Brain microvascular endothelial cell (primary cell): ENCODE results near the gene SPATS1.
"Not testable (repeated sequence)": the region's sequence is repeated elsewhere in the genome, so short reads cannot be mapped to it uniquely, and the experiment has no call there.

Experiments used
- DNase-seq: peaks from one replicate; pipeline ENCODE4 v3.0.0-alpha.2; 2020
- H3K27ac ChIP-seq: fragments of 250-450 bp; sonication (Bioruptor Pico); 2 replicates; pipeline ENCODE4 v1.5.1; 2020; ENCODE audit warnings: mild to moderate bottlenecking, moderate library complexity
- H3K27me3 ChIP-seq: fragments of 250-450 bp; sonication (Bioruptor Pico); replicated peaks from 2 replicates; pipeline ENCODE4 v1.5.1; 2020; ENCODE audit warnings: mild to moderate bottlenecking
- H3K36me3 ChIP-seq: fragments of 250-450 bp; sonication (Bioruptor Pico); replicated peaks from 2 replicates; pipeline ENCODE4 v1.5.1; 2020; ENCODE audit warnings: mild to moderate bottlenecking
- H3K4me3 ChIP-seq: 2 replicates; pipeline ENCODE4 v1.5.1; 2011; ENCODE audit warnings: low read depth, mild to moderate bottlenecking, control low read depth, low read length, moderate library complexity
- CTCF ChIP-seq: IDR thresholded peaks from 2 replicates; pipeline ENCODE4 v1.5.1; 2011; ENCODE audit warnings: low read depth, mild to moderate bottlenecking, moderate library complexity, low read length, control low read depth, inconsistent platforms; ENCODE audit errors: missing control alignments
- in situ Hi-C: cut with HindIII; loops from 2 replicates; pipeline ENCODE4 v1.10.0; 2017; ENCODE audit warnings: low sequenced_read_pairs, low pct_ligation_motif_present

The SPATS1 gene

DNA sequence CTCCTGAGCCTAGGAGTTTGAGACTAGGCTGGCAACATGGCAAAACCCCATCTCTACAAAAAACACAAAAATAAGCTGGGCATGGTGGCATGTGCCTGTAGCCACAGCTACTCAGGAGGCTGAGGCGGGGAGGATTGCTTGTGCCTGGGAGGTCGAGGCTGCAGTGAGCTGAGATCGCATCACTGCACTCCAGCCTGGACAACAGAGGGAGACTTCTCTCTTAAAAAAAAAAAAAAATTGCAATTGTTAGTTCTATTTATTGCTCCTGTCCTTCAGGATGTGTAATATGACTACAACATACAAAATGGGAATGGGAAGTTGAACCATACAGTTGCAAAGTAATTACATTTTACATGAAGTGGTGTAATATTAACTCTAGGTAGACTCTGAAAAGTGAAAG is 21.2 kb upstream of the SPATS1 start:
- H3K27me3 ChIP-seq, result peaks cover 6% of the 10 kb centered on the region

GRCh38 chr6:44327096-44327495 is 15.4 kb upstream of the SPATS1 start:
- no peaks in the 10 kb centered on the region for H3K36me3 ChIP-seq
- no peak overlapping the region for H3K27ac ChIP-seq
- DNase-seq, result no peak
- no peak overlapping the region for H3K4me3 ChIP-seq
- peaks cover 29% of the 10 kb centered on the region for H3K27me3 ChIP-seq
- no peak for TF ChIP-seq CTCF
- in situ Hi-C loops, result no loop called here

More for the DNA sequence above, 21.2 kb upstream of the SPATS1 start:
- DNase-seq, result no peak
- H3K4me3 ChIP-seq, result no peak overlapping the region
- no peak overlapping the region for H3K27ac ChIP-seq
- in situ Hi-C loops, result no loop called here
- no peak for TF ChIP-seq CTCF
- H3K36me3 ChIP-seq, result no peaks in the 10 kb centered on the region

DNA sequence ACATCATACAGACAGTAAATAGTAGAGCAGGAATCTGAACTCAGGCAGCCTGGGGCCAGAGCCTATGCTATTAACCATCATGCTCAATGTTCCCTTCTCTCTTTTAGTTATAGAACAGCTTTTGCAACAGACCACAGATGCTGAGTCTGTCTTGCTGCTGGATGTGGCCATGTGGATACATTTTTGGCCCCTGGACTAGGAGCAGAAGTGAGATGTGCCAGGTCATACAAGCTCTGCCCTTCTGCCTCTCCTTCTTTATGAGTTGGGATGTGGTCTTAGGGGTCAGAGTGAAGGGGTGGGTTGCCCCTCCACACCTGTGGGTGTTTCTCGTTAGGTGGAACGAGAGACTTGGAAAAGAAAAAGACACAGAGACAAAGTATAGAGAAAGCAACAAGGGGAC is 14.7 kb upstream of the SPATS1 start:
- H3K4me3 ChIP-seq, result no peak overlapping the region
- in situ Hi-C loops, result no loop called here
- H3K27ac ChIP-seq, result no peak overlapping the region
- DNase-seq, result no peak
- no peaks in the 10 kb centered on the region for H3K36me3 ChIP-seq
- H3K27me3 ChIP-seq, result peaks cover 29% of the 10 kb centered on the region
- TF ChIP-seq CTCF, result no peak

GRCh38 chr6:44328203-44328602 is 14.2 kb upstream of the SPATS1 start:
- H3K36me3 ChIP-seq, DNase-seq, H3K27ac ChIP-seq, H3K4me3 ChIP-seq, in situ Hi-C loops: not testable (repeated sequence)
- H3K27me3 ChIP-seq, result peaks cover 30% of the 10 kb centered on the region

DNA sequence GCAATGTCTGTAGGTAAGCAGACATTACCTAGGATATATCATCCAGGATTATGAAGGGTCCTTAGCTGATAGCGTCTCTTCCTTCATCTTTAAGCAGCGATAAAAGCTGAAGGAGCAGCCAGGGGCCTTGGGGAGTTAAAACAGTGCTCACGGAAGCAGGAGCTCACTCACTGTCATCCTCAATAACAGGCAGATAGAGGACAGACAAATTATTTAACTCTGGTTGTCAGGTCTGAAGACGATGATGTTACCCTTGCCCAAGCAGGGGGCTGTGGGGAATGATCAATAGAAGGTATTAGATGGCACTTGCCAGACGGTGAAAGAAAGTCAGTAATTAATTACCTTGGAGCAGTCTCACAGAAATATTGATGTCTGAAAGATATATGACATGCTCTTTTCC is 12.6 kb upstream of the SPATS1 start:
- no peak for DNase-seq
- in situ Hi-C loops, result no loop called here
- TF ChIP-seq CTCF, result no peak
- peaks cover 31% of the 10 kb centered on the region for H3K27me3 ChIP-seq
- H3K4me3 ChIP-seq, result no peak overlapping the region
- no peaks in the 10 kb centered on the region for H3K36me3 ChIP-seq
- H3K27ac ChIP-seq, result no peak overlapping the region

- no peak for TF ChIP-seq CTCF
- no peak overlapping the region for H3K27ac ChIP-seq
- no peak for DNase-seq
- in situ Hi-C loops, result no loop called here
- no peak overlapping the region for H3K4me3 ChIP-seq
- no peaks in the 10 kb centered on the region for H3K36me3 ChIP-seq
- peaks cover 19% of the 10 kb centered on the region for H3K27me3 ChIP-seq
Observed at GRCh38 chr6:44332585-44332984, 9.9 kb upstream of the SPATS1 start.
